Activated T-cell treated with anti-CD3 and anti-CD28 coated beads for 48 hours (primary cell): ENCODE measurements around the gene CRIP2.

Experiments
- DNase-seq: peaks from one replicate; pipeline ENCODE4 v3.0.0-alpha.2; 2020; ENCODE audit warnings: low read depth

Gene CRIP2

DNA sequence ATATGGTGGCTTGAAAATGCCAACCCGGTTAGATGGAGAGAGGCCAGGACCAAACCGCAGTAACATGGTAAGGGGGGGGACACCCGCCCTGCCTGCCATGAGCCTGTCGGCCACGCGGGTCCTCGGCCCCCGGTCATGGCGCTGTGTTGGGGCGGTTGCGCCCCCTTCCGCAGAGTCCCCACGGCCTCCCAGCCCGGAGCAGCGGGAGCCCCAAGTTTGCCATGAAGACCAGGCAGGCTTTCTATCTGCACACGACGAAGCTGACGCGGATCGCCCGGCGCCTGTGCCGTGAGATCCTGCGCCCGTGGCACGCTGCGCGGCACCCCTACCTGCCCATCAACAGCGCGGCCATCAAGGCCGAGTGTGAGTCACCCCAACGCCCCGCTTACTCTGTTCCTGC lies 10.1 kb upstream of the CRIP2 start:
- DNase-seq, result no peak

DNA sequence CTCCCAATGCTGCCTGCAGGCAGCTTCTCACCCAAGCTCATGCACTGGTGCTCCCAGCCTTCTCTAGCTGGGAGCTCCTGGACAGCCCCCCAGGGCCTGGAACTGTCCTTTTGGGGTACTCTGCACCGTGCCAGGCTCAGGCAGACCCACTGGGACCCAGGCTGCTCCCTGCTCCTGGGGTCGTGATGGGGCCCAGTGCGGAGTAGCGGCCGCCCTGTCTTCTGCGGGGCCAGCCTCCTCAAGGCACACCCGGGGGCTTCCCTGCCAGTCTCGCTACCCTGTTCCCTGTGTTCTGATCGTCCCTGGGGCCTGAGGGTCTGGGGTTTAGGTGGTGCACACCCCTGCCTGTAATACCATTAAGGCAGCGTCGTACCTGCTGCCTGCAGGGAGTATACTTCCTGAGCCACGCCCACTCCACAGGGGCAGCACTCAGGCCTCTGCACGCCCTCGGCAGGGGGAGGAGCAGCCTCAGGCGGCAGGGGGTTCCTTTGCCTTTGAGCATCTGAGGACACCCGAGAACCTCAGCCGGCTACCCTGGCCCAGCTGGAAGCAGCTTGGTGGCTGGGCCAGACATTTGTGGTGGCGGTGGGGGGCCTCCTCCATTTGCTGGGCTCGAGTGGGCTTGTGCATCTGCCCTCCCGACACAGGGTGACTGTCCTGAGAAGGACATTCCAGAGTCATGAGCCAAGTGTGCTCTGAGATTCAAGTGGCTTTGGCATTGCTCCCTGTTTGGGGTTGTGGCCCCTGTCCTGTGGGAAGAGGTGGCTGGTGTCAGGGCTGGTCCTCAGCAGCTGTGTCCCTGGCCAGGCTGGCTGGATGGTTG lies 9.2 kb upstream of the CRIP2 start:
- DNase-seq, result no peak

DNA sequence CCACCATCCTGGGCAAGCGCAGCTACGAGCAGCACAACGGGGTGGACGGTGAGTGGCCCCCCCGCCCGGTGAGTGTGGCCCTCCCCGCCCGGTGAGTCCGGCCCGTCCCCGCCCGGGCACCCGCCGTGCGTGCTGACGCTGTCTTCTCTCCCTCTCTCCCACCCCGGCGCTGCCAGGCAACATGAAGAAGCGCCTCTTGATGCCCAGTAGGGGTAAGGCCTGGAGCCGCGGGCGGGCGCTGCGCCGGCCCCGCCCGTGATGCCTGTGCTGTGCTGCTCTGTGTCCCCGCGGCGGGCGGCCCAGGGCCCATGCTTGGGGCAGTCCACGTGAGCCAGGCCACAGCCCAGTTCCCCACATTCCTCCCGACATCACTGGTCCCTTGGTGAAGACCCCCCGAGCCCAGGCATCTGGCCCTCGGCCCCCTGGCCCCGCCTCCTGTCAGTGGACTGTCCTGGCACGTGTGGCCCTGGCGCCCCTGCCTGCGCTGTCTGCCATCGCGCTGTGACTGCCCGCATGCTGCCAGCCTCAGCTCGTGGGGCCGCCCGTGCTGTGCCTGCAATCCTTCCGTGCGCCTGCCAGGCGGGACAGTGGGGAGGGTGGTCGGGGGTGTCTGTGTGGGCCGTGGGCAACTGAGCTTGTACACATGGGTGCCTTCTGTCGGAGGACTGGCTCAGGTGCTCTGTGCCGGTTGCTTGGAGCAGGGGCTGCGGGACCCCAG lies 7.9 kb upstream of the CRIP2 start:
- DNase-seq, result no peak

DNA sequence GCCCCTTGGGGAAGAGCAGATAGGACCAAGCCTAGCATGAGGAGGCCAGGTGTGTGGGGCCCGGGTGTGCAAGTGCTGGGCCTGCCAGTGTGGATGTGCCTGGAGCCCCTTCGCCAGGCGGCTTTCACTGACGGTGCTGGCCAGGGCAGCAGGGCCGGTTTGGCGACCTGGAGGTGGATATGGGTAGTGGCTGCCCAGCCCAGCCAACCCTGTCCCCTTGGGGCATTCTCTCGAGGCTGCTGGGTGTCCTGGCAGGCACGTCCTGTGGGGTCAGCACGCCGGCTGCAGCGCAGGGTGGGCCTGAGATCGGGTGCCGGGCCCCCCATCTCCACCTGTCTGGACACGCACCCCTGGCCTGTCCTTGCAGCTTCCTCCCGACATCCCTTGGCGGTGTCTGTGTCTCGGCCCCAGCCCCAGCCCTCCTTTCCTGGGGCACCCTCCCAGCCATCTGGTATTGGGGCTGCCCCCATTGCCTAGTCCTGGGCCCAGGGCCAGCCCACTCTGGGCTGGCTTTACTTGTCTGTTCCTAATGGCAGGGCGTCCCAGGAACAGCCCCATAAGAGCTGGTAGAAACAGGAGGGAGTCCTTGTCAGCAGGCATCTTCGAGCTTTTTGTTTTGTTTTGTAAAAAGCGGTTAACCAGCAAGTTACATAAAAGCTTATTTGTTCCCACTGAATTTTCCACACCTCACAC lies 7.2 kb upstream of the CRIP2 start:
- no peak for DNase-seq

DNA sequence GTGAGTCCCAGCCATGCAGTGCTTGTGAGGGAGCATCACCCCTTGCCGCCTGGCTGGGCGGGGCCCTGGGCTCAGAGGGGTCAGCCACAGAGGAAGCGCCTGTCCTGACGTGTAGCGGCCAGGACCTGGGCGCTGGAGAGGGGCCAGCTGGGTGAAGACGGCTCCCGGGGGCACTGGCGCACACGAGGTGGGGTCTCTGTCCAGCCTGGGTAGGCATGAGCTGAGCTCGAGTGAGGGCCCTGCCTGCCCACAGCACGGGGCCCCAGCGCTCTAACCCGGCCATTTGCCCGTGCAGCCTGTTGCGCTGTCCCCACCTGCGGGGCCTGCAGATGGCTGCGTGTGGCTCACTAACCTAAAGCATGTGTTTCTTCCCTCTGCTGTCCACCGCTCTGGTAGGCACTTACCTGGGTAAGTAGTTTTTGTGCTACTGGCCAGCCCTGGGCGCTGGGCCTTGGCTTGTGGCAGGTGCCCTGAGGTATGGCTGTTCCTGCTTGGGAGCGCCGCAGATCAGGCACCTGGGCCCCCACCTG lies 6.6 kb upstream of the CRIP2 start:
- DNase-seq, result no peak

GRCh38 chr14:105468621-105469241 lies 5.9 kb upstream of the CRIP2 start:
- DNase-seq, result no peak

GRCh38 chr14:105469456-105470349 lies 4.9 kb upstream of the CRIP2 start:
- DNase-seq, result no peak

DNA sequence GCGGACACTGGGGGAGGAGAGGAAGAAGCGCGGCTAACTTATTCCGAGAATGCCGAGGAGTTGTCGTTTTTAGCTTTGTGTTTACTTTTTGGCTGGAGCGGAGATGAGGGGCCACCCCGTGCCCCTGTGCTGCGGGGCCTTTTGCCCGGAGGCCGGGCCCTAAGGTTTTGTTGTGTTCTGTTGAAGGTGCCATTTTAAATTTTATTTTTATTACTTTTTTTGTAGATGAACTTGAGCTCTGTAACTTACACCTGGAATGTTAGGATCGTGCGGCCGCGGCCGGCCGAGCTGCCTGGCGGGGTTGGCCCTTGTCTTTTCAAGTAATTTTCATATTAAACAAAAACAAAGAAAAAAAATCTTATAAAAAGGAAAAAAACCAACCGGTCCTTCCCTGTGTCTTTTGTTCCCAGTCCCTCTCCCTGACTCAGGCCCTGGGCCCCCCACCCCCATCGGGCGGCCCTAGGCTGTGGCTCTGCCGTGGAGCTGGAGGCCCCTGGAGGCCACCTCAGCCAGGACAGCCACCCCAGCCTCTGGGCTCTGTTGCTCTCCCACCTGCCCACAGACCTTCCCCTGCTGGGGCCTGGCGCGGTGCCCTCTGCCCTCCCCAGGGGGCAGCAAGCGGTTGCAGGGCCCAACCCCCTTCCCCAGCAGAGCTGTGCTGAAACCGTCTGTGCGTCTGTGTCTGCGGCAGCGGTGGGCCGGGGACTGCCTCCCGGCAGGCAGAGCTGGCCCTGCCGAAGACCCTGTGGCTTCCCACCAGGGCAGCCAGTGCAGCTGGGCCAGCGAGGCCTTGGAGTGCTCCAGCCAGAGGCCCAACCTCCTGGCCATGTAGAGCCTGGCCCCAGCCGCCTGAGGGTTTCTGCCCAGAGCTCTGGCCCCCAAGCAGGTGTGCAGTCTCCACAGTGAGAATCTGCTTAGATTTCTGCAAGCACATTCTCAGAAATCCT lies 4.0 kb upstream of the CRIP2 start:
- DNase-seq, result no peak

DNA sequence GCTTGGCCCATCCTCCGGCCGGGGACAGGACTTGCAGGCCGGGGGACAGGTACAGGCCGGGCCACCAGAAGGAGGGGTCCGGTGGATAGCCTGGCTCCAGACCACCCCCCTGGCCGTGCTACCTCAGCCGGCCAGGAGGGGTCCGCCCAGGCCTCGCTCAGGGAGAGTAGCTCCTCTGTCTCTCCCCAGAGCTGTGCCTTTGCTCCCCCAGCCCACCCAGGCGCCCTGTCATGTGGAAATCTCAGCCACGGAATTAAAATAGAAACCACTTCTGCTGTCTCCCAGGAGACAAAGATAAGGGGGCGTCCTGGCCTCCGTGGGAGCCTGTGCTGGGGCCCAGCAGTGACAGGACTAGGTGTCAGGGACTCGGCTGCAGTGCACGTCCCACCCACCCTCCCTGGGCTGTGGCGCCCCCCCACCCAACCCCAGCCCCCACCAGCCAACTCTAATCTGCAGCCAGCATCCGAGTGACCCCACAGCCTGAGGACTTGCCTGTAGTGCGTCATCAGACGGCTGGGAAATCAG lies 3.3 kb upstream of the CRIP2 start:
- no peak for DNase-seq

- no peak for DNase-seq
Measured at GRCh38 chr14:105471823-105472485, 2.7 kb upstream of the CRIP2 start.

DNA sequence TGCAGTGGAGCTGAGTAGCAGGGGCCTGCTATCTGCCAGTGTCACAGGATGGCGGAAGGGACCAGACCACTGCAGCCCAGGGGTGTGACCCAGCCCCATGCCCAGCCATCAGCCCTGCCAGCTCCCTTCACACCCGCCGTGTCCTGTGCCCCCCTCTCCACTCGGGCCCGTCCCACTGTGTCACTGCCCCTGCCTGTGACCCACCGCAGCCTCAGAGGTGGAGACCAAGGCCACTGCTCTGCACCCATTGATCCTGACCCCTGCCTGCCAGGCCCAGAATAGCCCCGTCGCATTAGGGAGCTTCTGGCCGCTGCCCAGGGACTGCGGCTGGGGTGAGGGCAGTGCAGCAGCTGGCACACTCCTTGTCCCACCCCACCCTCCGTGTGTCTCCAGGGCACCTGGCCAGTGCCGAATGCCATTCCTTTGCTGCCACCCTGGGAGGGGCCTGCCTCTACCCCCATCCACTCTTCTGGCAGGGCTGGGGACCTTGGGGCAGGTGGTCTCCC lies 2.1 kb upstream of the CRIP2 start:
- DNase-seq, result no peak

GRCh38 chr14:105473033-105473676 lies 1.5 kb upstream of the CRIP2 start:
- DNase-seq, result no peak

GRCh38 chr14:105473677-105474482 lies 741 bp upstream of the CRIP2 start:
- DNase-seq, result peak; percentile 48

DNA sequence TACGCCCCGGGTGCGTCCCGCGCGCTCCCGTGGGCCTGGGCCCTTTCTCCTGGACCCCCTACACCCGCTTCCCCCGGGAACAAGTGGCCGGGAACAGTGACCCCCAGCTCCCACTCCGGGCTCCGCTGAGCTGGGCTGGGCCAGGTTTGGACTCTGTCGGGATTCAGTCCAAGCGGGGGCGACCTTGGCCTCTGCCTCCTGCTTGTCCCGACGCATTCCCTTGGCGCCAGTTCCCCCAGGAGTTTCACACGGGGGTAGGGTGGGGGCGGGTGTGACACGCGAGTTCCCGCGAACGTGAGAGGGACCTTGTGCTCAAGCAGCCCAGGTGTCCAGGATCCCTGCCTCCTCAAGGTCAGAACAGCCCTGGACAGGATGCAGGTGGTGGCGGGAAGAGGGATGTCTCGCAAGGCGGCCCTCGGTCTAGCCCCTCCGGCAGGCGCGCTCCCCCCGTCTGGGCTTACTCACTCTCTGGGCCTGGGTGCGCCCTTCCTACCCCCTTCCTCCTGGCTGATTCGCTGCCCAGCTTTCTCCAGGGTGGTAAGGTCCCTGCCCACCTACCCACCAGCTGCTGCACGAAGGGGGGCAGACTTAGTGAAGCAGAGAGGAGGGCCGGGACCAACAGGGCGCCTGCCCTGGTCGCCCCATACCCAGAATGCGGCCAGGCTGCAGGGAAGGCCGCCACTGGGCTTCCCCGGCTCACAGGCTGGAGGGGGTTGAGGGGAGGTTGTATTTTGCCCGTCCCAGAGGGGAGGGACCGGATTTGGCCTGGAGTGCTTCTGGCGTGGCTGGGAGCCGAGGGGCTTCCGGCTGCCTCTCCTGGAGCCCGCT lies 862 bp downstream of the CRIP2 start:
- DNase-seq, result no peak

DNA sequence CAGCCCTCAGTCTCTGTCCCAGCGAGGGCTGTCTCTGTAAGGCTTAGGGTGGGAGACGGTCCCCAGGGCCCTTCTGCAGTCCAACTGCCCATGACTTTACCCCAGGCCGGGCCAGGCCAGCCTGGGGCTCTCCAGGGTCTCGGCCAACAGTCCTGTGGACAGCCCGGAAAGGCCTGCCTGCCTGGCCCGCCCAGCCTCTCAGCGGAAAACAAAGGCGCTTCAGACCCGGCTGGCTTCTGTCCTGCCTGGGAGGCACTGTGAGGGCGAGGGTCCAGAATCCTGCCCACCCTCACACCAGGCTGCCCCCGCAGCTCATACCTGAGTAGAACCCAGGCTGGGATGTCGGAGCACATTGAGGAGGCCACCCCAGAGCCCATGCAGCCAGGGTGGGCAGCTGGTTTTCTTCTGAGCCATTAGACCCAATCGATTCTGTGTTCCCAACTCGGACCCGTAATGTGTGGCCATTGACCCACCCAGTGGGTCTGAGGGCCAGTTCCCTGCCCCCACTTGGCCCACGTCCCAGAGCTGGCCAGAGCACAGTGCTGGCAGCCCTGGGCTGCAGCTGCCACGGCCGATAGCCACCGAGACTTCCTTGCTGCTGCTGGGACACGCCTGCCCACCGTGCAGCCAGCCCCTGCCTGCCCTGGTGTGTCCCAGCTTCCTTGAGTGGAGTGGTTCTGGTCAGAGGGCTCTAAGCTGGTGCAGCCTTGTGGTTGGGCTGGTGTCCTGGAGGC lies 1.6 kb downstream of the CRIP2 start:
- no peak for DNase-seq
